ENCODE results near the gene TM7SF2. TPM values are rescaled to one million over a fixed set of nuclear protein-coding genes. Genes with fewer than 3 reads are reported as not detected.

TM7SF2 gene
- total and polyA plus RNA-seq, 2 of the 8 experiments (the other 6 are each of a cell fraction or from before 2014, with no cell fraction given) = 40.1 to 96.0 TPM

GRCh38 chr11:65107078-65107477 lies 4.6 kb upstream of the TM7SF2 start (continued):
- TF ChIP-seq CHD2 (IDR thresholded peaks at IDR 0.05; ENCODE audit: low read length) (no peak), BACH1 (IDR thresholded peaks at IDR 0.05; ENCODE audit: low read length) (no peak), CEBPB (IDR thresholded peaks at IDR 0.05; ENCODE audit: low read depth, low read length) (no peak), RFX5 (IDR thresholded peaks at IDR 0.05; ENCODE audit: borderline replicate concordance, low read depth, low read length) (no peak), USF2 (IDR thresholded peaks at IDR 0.05; ENCODE audit: low read length) (no peak), TEAD4 (IDR thresholded peaks at IDR 0.05; ENCODE audit: low read depth, low read length) (no peak), BCL11A (IDR thresholded peaks at IDR 0.05; ENCODE audit: low read depth in 2 of 2, low read length in 2 of 2) (no peak)
